Fibroblast of lung (primary cell): Measurements from ENCODE around the gene ZFYVE1. TPM values are rescaled to one million over a fixed set of nuclear protein-coding genes. Genes with fewer than 3 reads are reported as not detected.
A peak's percentile ranks its signal among the peaks of the same experiment; 100 is the strongest.

Experiments used
- DNase-seq, 2 donors: peaks; one replicate each; pipeline versions ENCODE4 v3.0.0 to v3.0.0-alpha.2; 2010; ENCODE audit warnings: low read depth in 2 of 2
- H2AFZ ChIP-seq: 2 replicates; pipeline ENCODE4 v1.5.1; 2012; ENCODE audit warnings: low read length, control low read depth, inconsistent platforms
- H3K27ac ChIP-seq: 2 replicates; pipeline ENCODE4 v1.5.1; 2011; ENCODE audit warnings: low read length, control low read depth; ENCODE audit not compliant: insufficient read depth
- H3K27me3 ChIP-seq: 2 replicates; pipeline ENCODE4 v1.5.1; 2011; ENCODE audit warnings: mild to moderate bottlenecking, low read length; ENCODE audit not compliant: control insufficient read depth, insufficient read depth
- H3K36me3 ChIP-seq: 2 replicates; pipeline ENCODE4 v1.5.1; 2011; ENCODE audit warnings: low read length; ENCODE audit not compliant: control insufficient read depth, insufficient read depth
- H3K4me1 ChIP-seq: 2 replicates; pipeline ENCODE4 v1.5.1; 2011; ENCODE audit warnings: low read length; ENCODE audit not compliant: control insufficient read depth, insufficient read depth; ENCODE audit errors: extremely low read depth
- H3K4me2 ChIP-seq: 2 replicates; pipeline ENCODE4 v1.5.1; 2011; ENCODE audit warnings: low read length, control low read depth; ENCODE audit not compliant: insufficient read depth; ENCODE audit errors: extremely low read depth
- H3K4me3 ChIP-seq, 4 experiments: fragments of 200-600 bp in 1 of 4; sonication (generic) in 1 of 4; replicated peaks in 1 of 4; 2 replicates each; pipeline ENCODE4 v1.5.1; 2011 to 2016; ENCODE audit warnings: low read length in 4 of 4, low read depth in 3 of 4, mild to moderate bottlenecking in 3 of 4, control low read depth in 2 of 4, inconsistent platforms in 1 of 4, mixed read lengths in 1 of 4; ENCODE audit not compliant: insufficient read depth in 1 of 4; ENCODE audit errors: control extremely low read depth in 1 of 4
- H3K79me2 ChIP-seq: 2 replicates; pipeline ENCODE4 v1.5.1; 2012; ENCODE audit warnings: mild to moderate bottlenecking, low read length, inconsistent platforms; ENCODE audit not compliant: control insufficient read depth, insufficient read depth
- H3K9ac ChIP-seq: 2 replicates; pipeline ENCODE4 v1.5.1; 2011; ENCODE audit warnings: mild to moderate bottlenecking, low read length, control low read depth; ENCODE audit not compliant: insufficient read depth
- H3K9me3 ChIP-seq: 2 replicates; pipeline ENCODE4 v1.5.1; 2012; ENCODE audit warnings: low read depth, low read length; ENCODE audit not compliant: control insufficient read depth, insufficient read depth
- H4K20me1 ChIP-seq: 2 replicates; pipeline ENCODE4 v1.5.1; 2011; ENCODE audit warnings: low read length; ENCODE audit not compliant: control insufficient read depth, insufficient read depth; ENCODE audit errors: extremely low read depth
- EZH2 ChIP-seq: IDR thresholded peaks from 2 replicates; pipeline ENCODE4 v1.5.1; 2012; ENCODE audit warnings: low read length, control low read depth, mild to moderate bottlenecking; ENCODE audit errors: missing control alignments
- polyA plus RNA-seq, 2 donors: library from polyadenylated mRNA; depleted of rRNA in 1 of 2; stranded (reverse) in 1 of 2; unstranded in 1 of 2; fragments of >200 nt; gene quantifications; 2 replicates each; pipeline ENCODE4 v1.2.1, GENCODE V29; 2011 to 2012; ENCODE audit warnings: missing spikeins in 1 of 2
- total RNA-seq: library from RNA; depleted of rRNA; stranded (reverse); fragments of >200 nt; gene quantifications from 2 replicates; pipeline ENCODE4 v1.2.1, GENCODE V29; 2014
- TF ChIP-seq, protein P1 (sequence below), 2 donors: IDR thresholded peaks in 1 of 2; conservative IDR thresholded peaks in 1 of 2; 1 replicate in 1 of 2; 2 replicates in 1 of 2; pipeline ENCODE4 v1.5.1; 2011 to 2012; ENCODE audit warnings: low read length in 2 of 2, control low read depth in 1 of 2, inconsistent platforms in 1 of 2, low read depth in 1 of 2, mild to moderate bottlenecking in 1 of 2

Gene ZFYVE1
- total and polyA plus RNA-seq, 2 donors (not counting 1 experiment from before 2014, with no cell fraction given), result 18.8 to 22.1 TPM

GRCh38 chr14:73058922-73059673 is 32.2 kb upstream of the ZFYVE1 start:
- Histone ChIP-seq H3K4me3 (peak overlapping the region; percentile 82 to 95 (median 91)), H3K27me3 (no peaks in the 10 kb centered on the region), H2AFZ (no peak overlapping the region), H3K79me2 (peaks cover 53% of the 10 kb centered on the region), H3K9ac (peak overlapping the region; percentile 77), H3K36me3 (no peaks in the 10 kb centered on the region), H3K4me2 (peak overlapping the region; percentile 76), H3K27ac (peak overlapping the region; percentile 91), H3K9me3 (no peaks in the 10 kb centered on the region), H3K4me1 (no peaks in the 10 kb centered on the region), H4K20me1 (no peaks in the 10 kb centered on the region)
- DNase-seq, result peak; percentile 29 to 44
- TF ChIP-seq, protein P1, sequence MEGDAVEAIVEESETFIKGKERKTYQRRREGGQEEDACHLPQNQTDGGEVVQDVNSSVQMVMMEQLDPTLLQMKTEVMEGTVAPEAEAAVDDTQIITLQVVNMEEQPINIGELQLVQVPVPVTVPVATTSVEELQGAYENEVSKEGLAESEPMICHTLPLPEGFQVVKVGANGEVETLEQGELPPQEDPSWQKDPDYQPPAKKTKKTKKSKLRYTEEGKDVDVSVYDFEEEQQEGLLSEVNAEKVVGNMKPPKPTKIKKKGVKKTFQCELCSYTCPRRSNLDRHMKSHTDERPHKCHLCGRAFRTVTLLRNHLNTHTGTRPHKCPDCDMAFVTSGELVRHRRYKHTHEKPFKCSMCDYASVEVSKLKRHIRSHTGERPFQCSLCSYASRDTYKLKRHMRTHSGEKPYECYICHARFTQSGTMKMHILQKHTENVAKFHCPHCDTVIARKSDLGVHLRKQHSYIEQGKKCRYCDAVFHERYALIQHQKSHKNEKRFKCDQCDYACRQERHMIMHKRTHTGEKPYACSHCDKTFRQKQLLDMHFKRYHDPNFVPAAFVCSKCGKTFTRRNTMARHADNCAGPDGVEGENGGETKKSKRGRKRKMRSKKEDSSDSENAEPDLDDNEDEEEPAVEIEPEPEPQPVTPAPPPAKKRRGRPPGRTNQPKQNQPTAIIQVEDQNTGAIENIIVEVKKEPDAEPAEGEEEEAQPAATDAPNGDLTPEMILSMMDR (conservative IDR thresholded peaks at IDR 0.05 in 1 of 2, IDR thresholded peaks at IDR 0.05 in 1 of 2; ENCODE audit: low read depth in 1 of 2, low read length in 2 of 2), result no peak
- no peak for TF ChIP-seq EZH2

DNA sequence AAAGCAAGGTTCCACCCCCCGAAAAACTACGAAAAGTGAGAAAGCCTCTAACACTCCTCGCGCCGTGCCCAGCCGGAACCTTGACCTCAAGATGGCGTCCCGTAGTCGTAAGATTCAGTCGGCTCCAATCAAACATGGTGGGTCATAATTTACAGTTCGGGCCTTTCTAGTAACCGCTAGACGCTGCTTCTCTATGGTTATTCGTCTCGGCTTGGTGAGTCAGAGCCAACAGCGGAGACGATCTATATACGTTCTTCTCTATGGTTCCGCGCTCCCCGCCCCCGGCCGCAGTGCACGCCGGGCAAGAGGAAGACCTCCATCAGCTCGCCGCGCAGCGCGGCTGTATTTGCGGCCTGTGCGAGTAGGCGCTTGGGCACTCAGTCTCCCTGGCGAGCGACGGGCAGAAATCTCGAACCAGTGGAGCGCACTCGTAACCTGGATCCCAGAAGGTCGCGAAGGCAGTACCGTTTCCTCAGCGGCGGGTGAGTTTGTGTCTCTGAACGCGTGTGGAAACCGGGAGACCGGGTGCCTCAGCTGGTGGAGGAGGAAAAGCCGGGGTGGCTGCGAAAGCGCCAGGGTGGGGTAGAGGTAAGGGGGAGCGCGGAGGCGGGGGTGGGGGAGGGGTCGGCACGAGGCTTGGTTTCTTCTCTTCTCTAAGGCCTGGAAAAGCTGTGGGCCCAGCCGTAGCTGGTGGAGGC is 31.5 kb upstream of the ZFYVE1 start, which contains the start of gene RBM25:
RBM25 (plus strand) TSS at position 311 of the 698 bp plus-strand sequence. CDS start 13,108 bp downstream, outside the sequence.
- H3K9me3 ChIP-seq, result no peaks in the 10 kb centered on the region
- peak within 1 kb of the TSS; percentile 77 for H3K9ac ChIP-seq
- TF ChIP-seq, protein P1 (conservative IDR thresholded peaks at IDR 0.05 in 1 of 2, IDR thresholded peaks at IDR 0.05 in 1 of 2; ENCODE audit: low read depth in 1 of 2, low read length in 2 of 2), result no peak
- no peak for TF ChIP-seq EZH2
- H3K4me2 ChIP-seq, result peak within 1 kb of the TSS; percentile 76
- no peaks in the 10 kb centered on the region for H3K4me1 ChIP-seq
- no peaks in the 10 kb centered on the region for H4K20me1 ChIP-seq
- H3K36me3 ChIP-seq, result no peaks in the 10 kb centered on the region
- H3K79me2 ChIP-seq, result peaks cover 46% of the 10 kb centered on the region
- DNase-seq, result peak; percentile 99 to 100
- peak within 1 kb of the TSS; percentile 91 for H3K27ac ChIP-seq
- H3K4me3 ChIP-seq, result peak within 1 kb of the TSS; percentile 82 to 95 (median 91)
- H3K27me3 ChIP-seq, result no peaks in the 10 kb centered on the region
- H2AFZ ChIP-seq, result peak within 1 kb of the TSS; percentile 76

GRCh38 chr14:73057944-73058223 is 31.0 kb upstream of the ZFYVE1 start:
- H4K20me1 ChIP-seq, result no peaks in the 10 kb centered on the region
- H3K4me1 ChIP-seq, result no peaks in the 10 kb centered on the region
- no peak for DNase-seq
- no peaks in the 10 kb centered on the region for H3K36me3 ChIP-seq
- H3K4me3 ChIP-seq, result peak overlapping the region; percentile 32 to 95 (median 72)
- H3K9me3 ChIP-seq, result no peaks in the 10 kb centered on the region
- H3K4me2 ChIP-seq, result peak overlapping the region; percentile 68
- no peaks in the 10 kb centered on the region for H3K27me3 ChIP-seq
- TF ChIP-seq, protein P1 (conservative IDR thresholded peaks at IDR 0.05 in 1 of 2, IDR thresholded peaks at IDR 0.05 in 1 of 2; ENCODE audit: low read depth in 1 of 2, low read length in 2 of 2), result no peak
- no peak for TF ChIP-seq EZH2
- peak overlapping the region; percentile 74 for H2AFZ ChIP-seq
- peak overlapping the region; percentile 77 for H3K9ac ChIP-seq
- peaks cover 42% of the 10 kb centered on the region for H3K79me2 ChIP-seq
- peak overlapping the region; percentile 91 for H3K27ac ChIP-seq
